GM21825 (cell line): Measurements from ENCODE around the gene CD46.
A peak's percentile ranks its signal among the peaks of the same experiment; 100 is the strongest.
"Not testable (repeated sequence)": the region's sequence is repeated elsewhere in the genome, so short reads cannot be mapped to it uniquely, and the experiment has no call there.

ENCODE experiments used
- ATAC-seq: cut with Tn5 transposase; IDR thresholded peaks from one replicate; pipeline ENCODE4 v1.9.1; 2021; ENCODE audit warnings: mild to moderate bottlenecking, moderate library complexity; ENCODE audit not compliant: unreplicated experiment

Gene CD46

DNA sequence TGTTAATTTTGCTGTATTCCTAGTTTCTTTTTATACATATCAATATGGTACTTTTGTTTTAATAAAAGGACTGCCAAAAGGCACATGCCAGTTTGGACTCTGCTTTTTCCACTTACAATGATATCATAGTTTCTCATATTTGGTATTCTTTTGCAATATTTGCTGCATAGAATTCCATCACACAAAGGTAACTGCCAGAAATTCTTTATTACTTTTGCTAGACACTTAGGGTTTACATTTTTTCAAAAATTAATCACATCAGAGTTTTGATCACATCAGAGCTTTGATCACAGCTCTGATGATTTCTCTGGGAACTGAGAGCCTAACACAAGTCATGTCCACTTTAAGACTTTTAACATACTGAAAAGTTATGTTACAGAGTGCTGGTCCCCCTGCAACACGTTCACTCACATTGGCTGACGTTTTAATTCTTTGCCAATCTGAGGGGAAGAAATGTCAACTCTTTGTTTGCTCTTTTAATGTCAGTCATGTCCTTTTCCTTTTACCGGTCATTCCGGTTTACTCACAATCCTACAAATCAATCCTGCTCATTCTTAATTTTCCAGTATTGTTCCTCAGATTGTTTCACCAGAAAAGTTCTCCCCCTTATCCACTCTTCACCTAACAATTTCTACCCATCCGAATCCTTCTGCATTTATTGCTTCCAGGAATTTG, 1.1 kb upstream of the CD46 start:
- no peak for ATAC-seq

DNA sequence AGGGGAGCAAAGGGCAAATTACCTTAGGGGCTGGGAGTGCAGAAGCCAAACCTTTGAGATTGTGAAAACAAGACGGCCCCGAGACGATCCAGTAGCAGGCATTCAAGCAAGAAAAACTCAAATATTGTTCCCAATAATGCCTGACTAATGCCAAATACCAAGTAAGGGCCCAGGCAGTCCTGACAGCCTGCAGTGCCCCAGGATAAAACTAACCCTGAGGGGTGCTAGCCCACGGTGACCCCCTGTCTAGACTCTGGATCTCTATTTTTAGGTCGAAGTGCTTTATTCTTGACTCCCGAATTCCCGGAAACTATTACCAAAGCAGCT, 428 bp upstream of the CD46 start:
- ATAC-seq = peak; percentile 0

DNA sequence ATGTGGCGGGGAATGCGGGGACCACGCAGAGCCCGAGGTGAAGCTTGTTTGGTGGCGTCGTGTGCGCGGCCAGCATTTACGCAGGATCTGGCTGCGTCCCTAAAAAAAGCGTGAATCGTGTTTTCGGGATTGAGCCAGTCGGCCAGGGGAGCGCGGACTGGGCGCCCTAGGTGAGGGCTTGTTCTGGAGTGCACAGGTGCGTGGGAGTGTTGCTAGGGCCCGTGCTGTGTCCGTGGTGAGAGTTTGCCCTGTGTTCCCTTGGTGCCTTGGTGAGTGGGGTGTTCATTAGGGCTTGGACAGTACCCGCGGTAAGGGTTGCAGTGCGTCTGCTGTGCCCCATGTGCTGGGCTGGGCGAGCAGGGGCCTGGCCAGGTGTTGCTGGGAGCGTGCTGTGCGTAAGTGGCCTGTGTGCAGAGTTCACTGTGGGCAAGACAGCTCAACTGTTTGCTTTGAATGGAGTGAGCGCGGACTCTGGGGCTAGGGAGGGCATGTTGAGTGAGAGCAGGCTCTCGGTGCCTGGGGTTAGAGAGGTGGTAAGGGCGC, 673 bp downstream of the CD46 start:
- peak; percentile 17 for ATAC-seq

DNA sequence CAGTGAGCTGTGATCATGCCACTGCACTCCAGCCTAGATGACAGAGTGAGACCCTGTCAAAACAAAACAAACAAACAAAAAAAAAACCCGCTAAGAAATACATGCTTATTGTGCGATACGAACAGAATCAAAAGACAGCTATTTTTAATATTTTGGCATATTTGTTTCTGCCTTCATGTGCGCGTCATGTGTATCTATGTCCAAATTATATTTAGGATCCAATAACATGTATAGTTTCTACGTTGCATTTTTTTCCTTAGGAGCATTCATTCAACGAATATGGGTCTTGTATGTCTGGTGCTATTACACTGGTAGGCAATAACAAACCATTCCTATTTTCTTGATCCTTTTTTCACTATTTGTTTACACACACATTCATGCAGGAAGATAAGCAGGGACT, 1.8 kb downstream of the CD46 start:
- ATAC-seq = no peak

DNA sequence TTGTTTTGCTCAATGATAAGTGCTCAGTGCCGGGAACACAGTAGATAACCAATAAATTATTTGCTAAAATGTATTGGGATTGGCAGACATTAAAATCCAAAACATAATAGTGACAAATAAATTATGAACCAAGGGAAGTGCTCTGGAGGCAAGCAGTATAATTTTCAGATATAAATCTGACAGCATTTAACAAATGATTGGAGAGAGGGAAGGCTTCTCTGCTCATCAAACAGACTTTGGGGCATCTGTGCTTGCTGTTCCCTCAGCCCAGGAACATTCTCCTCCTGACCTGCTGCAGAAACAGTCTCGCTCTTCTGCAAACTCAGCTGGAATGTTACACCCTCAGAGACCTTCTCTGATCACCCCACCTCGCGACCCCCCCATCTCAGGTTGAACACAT, 2.2 kb downstream of the CD46 start:
- ATAC-seq = no peak

DNA sequence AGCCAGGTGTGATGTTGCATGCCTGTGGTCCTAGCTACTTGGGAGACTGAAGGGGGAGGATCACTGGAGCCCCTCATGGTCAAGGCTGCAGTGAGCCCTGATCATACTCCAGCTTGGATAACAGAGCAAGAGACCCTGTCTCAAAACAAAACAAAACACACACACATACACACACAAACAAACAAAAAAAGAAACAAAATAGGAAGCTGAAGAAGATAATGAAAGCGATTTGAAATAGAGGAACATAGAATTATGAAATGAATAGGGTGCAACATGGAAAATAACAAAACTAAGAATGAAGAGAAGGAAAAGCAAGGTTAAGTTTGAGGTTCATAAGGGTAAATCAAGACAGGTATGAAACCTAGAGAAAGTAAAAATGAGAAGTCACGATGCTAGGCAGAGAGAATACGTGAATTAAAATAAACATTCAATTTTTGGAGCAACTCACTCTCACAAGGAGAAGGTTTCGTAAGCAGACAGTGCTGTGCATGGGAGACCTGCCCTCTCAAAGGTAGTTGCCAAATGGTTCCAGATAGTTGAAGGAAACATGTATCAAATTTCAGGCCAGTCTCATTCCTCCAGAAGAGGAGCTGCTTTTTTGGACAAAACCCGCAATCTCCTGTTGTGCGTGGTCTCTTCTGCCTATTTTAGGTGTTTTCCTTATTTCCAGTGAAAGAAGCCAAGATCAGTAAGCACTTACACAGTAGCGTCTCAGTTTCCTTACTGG, 3.3 kb downstream of the CD46 start:
- ATAC-seq = no peak

GRCh38 chr1:207755846-207756693, 4.2 kb downstream of the CD46 start:
- ATAC-seq = no peak

GRCh38 chr1:207762622-207763021, 10.8 kb downstream of the CD46 start:
- no peak for ATAC-seq

DNA sequence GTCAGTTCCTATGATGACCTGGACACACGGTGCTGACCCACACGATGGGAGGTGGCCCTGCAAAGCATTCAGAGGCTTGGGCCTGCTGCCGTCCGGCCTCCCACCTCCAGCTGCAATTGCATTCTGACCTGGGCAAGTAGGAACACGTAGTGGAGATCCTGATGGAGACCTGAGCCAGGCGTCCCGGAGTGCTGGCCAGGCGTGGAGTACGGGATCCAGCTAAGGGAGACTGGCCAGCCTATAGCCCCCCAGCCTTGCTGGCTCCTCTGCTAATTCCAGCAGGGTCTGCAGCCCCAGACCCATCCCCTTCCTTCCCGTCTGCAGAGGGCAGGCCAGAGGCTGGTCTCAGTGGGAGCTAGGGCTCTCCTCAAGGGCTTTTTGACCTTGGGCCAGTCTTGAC, 11.2 kb downstream of the CD46 start:
- no peak for ATAC-seq

DNA sequence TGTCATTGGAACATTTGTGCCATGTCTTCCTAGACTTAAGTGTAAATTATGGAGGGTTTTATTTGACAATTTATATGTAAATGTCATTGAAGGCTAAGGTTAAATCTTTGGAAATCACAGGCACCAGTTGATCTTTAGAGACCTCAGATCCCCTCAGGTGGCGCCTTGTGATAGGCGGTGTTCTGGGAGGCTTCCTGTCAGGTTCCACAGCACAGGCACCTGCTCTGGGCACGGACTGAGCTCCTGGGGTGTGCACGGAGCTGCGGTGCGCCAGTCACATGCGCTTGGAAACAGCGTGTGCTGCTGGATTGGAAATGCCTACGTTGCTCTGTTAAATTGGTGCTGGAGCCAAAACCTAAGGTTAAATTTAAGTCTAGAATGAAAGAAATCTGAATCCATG, 12.1 kb downstream of the CD46 start:
- no peak for ATAC-seq

GRCh38 chr1:207766569-207766968, 14.7 kb downstream of the CD46 start:
- no peak for ATAC-seq

- not testable (repeated sequence) for ATAC-seq
Measured at GRCh38 chr1:207770514-207770913, 18.7 kb downstream of the CD46 start.

DNA sequence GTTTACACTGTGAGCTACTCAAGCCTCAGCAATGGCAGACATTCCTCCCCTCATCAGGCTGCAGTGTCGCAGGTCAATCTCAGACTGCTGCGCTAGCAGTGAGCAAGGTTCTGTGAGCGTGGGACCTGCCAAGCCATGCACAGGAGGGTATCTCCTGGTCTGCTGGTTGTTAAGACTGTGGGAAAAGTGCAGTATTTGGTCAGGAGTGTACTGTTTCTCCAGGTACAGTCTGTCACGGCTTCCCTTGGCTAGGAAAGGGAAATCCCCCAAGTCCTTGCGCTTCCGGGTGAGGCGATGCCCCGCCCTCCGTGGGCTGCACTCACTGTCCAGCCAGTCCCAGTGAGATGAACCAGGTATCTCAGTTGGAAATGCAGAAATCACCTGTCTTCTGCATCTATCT, 24.2 kb downstream of the CD46 start:
- not testable (repeated sequence) for ATAC-seq

DNA sequence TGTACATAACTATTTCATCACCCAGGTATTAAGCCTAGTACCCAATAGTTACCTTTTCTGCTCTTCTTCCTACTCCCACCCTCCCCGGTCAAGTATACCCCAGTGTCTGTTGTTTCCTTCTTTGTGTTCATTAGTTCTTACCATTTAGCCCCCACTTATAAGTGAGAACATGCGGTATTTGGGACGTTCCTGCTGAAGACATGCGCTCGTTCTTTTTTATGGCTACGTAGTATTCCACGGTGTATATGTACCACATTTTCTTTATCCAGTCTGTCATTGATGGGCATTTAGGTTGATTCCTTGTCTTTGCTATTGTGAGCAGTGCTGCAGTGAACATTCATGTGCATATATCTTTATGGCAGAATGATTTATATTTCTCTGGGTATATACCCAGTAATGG, 25.6 kb downstream of the CD46 start:
- not testable (repeated sequence) for ATAC-seq

DNA sequence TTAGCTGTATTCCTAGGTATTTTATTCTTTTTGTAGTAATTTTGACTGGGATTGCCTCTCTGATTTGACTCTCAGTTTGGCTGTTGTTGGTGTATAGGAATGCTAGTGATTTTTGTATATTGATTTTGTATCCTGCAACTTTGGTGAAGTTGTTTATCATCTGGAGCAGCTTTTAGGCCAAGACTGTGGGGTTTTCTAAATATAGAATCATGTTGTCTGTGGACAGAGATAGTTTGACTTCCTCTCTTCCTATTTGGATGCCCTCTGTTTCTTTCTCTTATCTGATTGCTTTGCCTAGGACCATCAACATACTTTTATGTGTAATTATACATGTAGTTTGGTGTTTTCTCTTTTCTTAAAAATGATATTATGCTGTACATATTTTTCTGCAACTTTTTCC, 27.2 kb downstream of the CD46 start:
- ATAC-seq = no peak

GRCh38 chr1:207781312-207781711, 29.5 kb downstream of the CD46 start:
- no peak for ATAC-seq

DNA sequence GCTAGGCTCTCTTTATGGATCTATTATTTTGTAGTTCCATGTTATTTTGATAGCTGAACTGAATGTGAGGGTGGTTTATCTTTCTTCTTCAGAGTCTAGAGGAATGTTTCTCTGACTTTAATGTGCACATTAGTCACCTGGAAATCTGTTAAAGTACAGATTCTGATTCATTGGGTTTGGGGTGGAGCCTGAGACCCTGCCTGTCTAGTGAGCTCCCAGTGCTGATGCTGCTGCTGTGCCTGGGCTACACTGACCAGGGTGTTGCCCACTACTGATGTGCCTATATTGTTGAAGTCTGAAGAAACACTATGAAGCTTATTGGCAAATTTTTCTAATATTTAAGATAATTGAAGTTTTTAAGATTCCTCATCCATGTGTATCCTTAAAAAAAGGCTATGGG, 35.9 kb downstream of the CD46 start:
- ATAC-seq = no peak

DNA sequence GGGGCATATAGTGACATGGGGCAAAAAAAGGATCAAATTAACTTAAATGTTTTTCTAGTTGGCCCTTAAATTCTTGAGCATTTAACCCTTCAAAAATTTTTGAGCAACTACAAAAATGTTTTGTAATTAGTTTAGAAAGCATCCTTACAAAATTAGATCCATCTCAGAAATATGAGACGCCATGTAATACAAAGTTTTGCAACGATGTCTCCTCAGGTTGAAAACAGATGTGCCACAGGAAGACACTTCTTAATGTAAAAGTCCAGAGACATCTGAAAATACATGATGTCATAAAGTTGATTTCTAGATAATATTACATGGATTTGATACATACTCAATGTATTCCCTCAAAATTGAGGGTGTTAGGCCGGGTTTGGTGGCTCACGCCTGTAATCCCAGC, 37.5 kb downstream of the CD46 start:
- ATAC-seq = no peak

DNA sequence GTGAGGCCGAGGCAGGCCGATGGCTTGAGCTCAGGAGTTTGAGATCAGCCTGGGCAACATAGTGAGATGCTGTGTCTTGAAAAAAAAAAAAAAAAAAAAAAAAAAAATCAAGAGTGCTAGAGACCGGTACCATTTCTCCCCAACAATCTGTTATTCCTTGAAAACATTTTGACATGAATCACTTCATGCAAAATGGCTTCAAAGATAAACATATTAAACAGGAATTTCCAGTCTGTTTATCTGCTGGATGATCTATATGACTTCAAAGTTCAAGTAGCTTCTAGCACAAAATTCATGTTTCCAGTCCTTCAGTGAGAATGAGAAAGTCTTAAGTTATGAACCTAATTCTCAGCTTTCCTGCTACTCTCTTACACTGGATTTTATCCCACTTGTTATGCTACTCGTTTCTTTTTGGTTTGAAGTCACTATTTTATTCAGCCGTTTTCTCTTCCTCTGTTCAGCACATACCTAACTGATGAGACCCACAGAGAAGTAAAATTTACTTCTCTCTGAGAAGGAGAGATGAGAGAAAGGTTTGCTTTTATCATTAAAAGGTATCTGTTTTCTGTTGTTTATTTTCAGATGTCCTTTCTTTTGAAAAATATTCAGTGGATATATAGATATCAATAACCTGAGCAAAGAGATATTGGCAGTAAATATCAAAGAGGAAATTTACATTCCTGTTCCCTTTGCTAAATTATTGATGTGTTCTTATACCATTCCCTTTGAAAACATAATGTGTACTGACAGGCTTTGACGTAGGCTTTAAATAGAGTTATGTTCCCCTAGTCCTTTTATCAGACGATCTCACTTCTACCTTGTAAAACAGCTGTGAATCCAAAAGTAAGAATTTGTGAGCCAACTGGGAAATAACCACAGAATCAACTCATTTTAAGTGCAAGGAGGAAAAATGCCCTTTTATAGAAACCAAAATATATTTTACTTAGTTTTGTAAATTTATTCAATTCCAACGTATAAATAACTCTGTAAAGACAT, 38.2 kb downstream of the CD46 start:
- ATAC-seq = no peak

GRCh38 chr1:207791290-207791689, 39.4 kb downstream of the CD46 start:
- ATAC-seq = no peak
